HCT116 (cell line): ENCODE data around the gene DDX41.

Experiments used
- ATF3 ChIP-seq: IDR thresholded peaks from 2 replicates; pipeline ENCODE4 v1.6.1; 2012
- CEBPB ChIP-seq: IDR thresholded peaks from 2 replicates; pipeline ENCODE4 v1.6.1; 2012; ENCODE audit warnings: low read depth
- CTCF ChIP-seq, 3 experiments: fragments of 200-600 bp in 1 of 3; sonication (generic) in 1 of 3; IDR thresholded peaks in 2 of 3; conservative IDR thresholded peaks in 1 of 3; 2 replicates each; pipeline ENCODE4 v1.5.1; 2012 to 2017; ENCODE audit warnings: low read depth in 2 of 3, low read length in 2 of 3, antibody characterized with exemption in 1 of 3, borderline replicate concordance in 1 of 3, control low read depth in 1 of 3, mild to moderate bottlenecking in 1 of 3, mixed read lengths in 1 of 3, mixed run types in 1 of 3, moderate library complexity in 1 of 3; ENCODE audit not compliant: insufficient read depth in 1 of 3
- EGR1 ChIP-seq: IDR thresholded peaks from 2 replicates; pipeline ENCODE4 v1.6.1; 2012; ENCODE audit warnings: low read depth
- ELF1 ChIP-seq: IDR thresholded peaks from 2 replicates; pipeline ENCODE4 v1.6.1; 2012; ENCODE audit warnings: low read depth, borderline replicate concordance
- EZH2 ChIP-seq: fragments of 200-600 bp; sonication (generic); IDR thresholded peaks from 2 replicates; pipeline ENCODE4 v1.6.1; 2017; ENCODE audit warnings: antibody characterized with exemption, mixed run types
- FOSL1 ChIP-seq: IDR thresholded peaks from 2 replicates; pipeline ENCODE4 v1.6.1; 2012; ENCODE audit warnings: low read depth
- POLR2A ChIP-seq: IDR thresholded peaks from 2 replicates; pipeline ENCODE4 v1.7.0; 2011; ENCODE audit warnings: borderline replicate concordance; ENCODE audit not compliant: insufficient read depth, insufficient read length; ENCODE audit errors: extremely low read depth
- POLR2AphosphoS5 ChIP-seq: IDR thresholded peaks from 2 replicates; pipeline ENCODE4 v1.6.1; 2011; ENCODE audit warnings: mild to moderate bottlenecking, low read depth, low read length, moderate library complexity
- RAD21 ChIP-seq: IDR thresholded peaks from 2 replicates; pipeline ENCODE4 v1.6.1; 2012; ENCODE audit warnings: low read depth, mild to moderate bottlenecking
- SIN3A ChIP-seq: IDR thresholded peaks from 2 replicates; pipeline ENCODE4 v1.6.1; 2012; ENCODE audit warnings: low read depth
- TCF7L2 ChIP-seq: IDR thresholded peaks from 2 replicates; pipeline ENCODE4 v1.7.0; 2011; ENCODE audit warnings: borderline replicate concordance, inconsistent platforms; ENCODE audit not compliant: insufficient read depth, insufficient read length; ENCODE audit errors: extremely low read depth
- ZBTB33 ChIP-seq: IDR thresholded peaks from 2 replicates; pipeline ENCODE4 v1.6.1; 2011; ENCODE audit warnings: mild to moderate bottlenecking, low read length, moderate library complexity; ENCODE audit not compliant: insufficient replicate concordance; ENCODE audit errors: extremely low read depth
- ZFX ChIP-seq: fragments of 450-650 bp; IDR thresholded peaks from 2 replicates; pipeline ENCODE4 v1.6.1; 2017

- TF ChIP-seq EZH2 (no peak), CTCF (IDR thresholded peaks at IDR 0.05 in 2 of 3, conservative IDR thresholded peaks at IDR 0.05 in 1 of 3; ENCODE audit: borderline replicate concordance in 1 of 3, insufficient read depth in 1 of 3, low read depth in 2 of 3, low read length in 2 of 3) (no peak), POLR2AphosphoS5 (no peak), SIN3A (no peak), RAD21 (no peak), POLR2A (no peak), CEBPB (no peak), FOSL1 (no peak), ELF1 (no peak), TCF7L2 (no peak), ZFX (no peak), EGR1 (no peak), ATF3 (no peak), ZBTB33 (no peak)
Measured at GRCh38 chr5:177557041-177557647, 40.4 kb upstream of the DDX41 start.
